ENCODE measurements around the gene NOXO1. TPM values are rescaled to one million over a fixed set of nuclear protein-coding genes. Genes with fewer than 3 reads are reported as not detected.

Gene NOXO1
- total and polyA plus RNA-seq, 2 donors (not counting 3 experiments of a cell fraction or from before 2014, with no cell fraction given), result 0.37 to 0.60 TPM

- Histone ChIP-seq H3K9me3 (replicated peaks; ENCODE audit: control insufficient read depth, insufficient read depth, low read length) (no peaks in the 10 kb centered on the region), H3K36me3 (ENCODE audit: control insufficient read depth in 2 of 2, extremely low read depth in 1 of 2, insufficient read depth in 2 of 2, low read length in 2 of 2) (peaks cover 0 to 50% of the 10 kb centered on the region in 2 experiments), H2AFZ (ENCODE audit: low read depth, low read length) (no peak overlapping the region), H3K9ac (replicated peaks; ENCODE audit: extremely low read depth, insufficient read depth, low read length) (no peak overlapping the region), H3K4me3 (replicated peaks in 1 of 3; ENCODE audit: insufficient read depth in 1 of 3, low read depth in 1 of 3, low read length in 3 of 3) (no peak overlapping the region), H3K27me3 (ENCODE audit: control insufficient read depth in 2 of 2, insufficient read depth in 2 of 2, low read length in 2 of 2) (no peaks in the 10 kb centered on the region), H3K9me1 (replicated peaks; ENCODE audit: control insufficient read depth, extremely low read depth, insufficient read depth, low read length) (no peaks in the 10 kb centered on the region), H3K79me2 (ENCODE audit: control insufficient read depth, insufficient read depth, low read length) (peaks cover 41% of the 10 kb centered on the region), H3K27ac (ENCODE audit: insufficient read depth, low read depth, low read length) (no peak overlapping the region), H3K4me1 (ENCODE audit: control insufficient read depth, extremely low read depth, insufficient read depth, low read length) (peaks cover 22% of the 10 kb centered on the region), H3K4me2 (ENCODE audit: insufficient read depth, low read length) (no peak overlapping the region), H4K20me1 (replicated peaks; ENCODE audit: control insufficient read depth, extremely low read depth, insufficient read depth, low read length) (no peaks in the 10 kb centered on the region)
- dilution Hi-C loops (cut with MboI; ENCODE audit: extremely low pct_ligation_motif_present, low sequenced_read_pairs), result no loop called here
- ChIA-PET CTCF (interaction anchor here (0.6 to 3.1 kb wide), 3 partner anchors 9 to 139 kb away, joined by 5 to 23 read pairs (median 12); no protein-coding TSS in a partner anchor), POLR2A (no interaction called here)
- no TSS peak for BruUV-seq (replicated peaks)
- TF ChIP-seq EZH2 (IDR thresholded peaks at IDR 0.05; ENCODE audit: borderline replicate concordance, low read depth, low read length, severe bottlenecking), result no peak
- DNase-seq (ENCODE audit: low read depth, low spot score), result no peak
- no peak for FAIRE-seq
- intact Hi-C loops (cut with micrococcal nuclease), result no loop called here
Observed at GRCh38 chr16:2001456-2002355, 20.4 kb upstream of the NOXO1 start.

DNA sequence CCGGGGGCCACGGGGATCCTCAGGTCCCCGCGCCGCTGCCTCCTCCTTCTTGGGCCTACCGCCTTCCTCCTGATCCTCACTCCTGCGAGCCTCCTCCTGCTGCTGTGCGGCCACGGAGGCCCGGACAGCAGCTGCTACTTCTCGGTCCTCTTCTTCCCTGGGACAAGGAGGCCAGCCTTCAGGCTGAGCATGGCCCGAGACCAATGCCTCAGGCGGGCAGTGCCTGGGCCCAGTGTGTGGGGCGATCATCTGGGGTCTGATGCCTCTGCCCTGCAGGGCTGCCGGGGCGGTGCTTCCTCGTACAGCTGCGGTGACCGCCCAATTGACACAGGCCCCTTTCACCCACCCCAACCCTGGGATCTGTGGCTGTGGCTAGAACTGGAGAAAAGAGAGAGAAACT is 19.8 kb upstream of the NOXO1 start:
- Histone ChIP-seq H3K27me3 (ENCODE audit: control insufficient read depth in 2 of 2, insufficient read depth in 2 of 2, low read length in 2 of 2) (no peaks in the 10 kb centered on the region), H3K27ac (ENCODE audit: insufficient read depth, low read depth, low read length) (no peak overlapping the region), H3K9ac (replicated peaks; ENCODE audit: extremely low read depth, insufficient read depth, low read length) (no peak overlapping the region), H3K36me3 (ENCODE audit: control insufficient read depth in 2 of 2, extremely low read depth in 1 of 2, insufficient read depth in 2 of 2, low read length in 2 of 2) (peaks cover 0 to 53% of the 10 kb centered on the region in 2 experiments), H3K9me1 (replicated peaks; ENCODE audit: control insufficient read depth, extremely low read depth, insufficient read depth, low read length) (no peaks in the 10 kb centered on the region), H3K79me2 (ENCODE audit: control insufficient read depth, insufficient read depth, low read length) (peaks cover 34% of the 10 kb centered on the region), H3K4me2 (ENCODE audit: insufficient read depth, low read length) (no peak overlapping the region), H3K9me3 (replicated peaks; ENCODE audit: control insufficient read depth, insufficient read depth, low read length) (no peaks in the 10 kb centered on the region), H3K4me3 (replicated peaks in 1 of 3; ENCODE audit: insufficient read depth in 1 of 3, low read depth in 1 of 3, low read length in 3 of 3) (no peak overlapping the region), H4K20me1 (replicated peaks; ENCODE audit: control insufficient read depth, extremely low read depth, insufficient read depth, low read length) (no peaks in the 10 kb centered on the region), H3K4me1 (ENCODE audit: control insufficient read depth, extremely low read depth, insufficient read depth, low read length) (peaks cover 18% of the 10 kb centered on the region), H2AFZ (ENCODE audit: low read depth, low read length) (no peak overlapping the region)
- no TSS peak for BruUV-seq (replicated peaks)
- dilution Hi-C loops (cut with MboI; ENCODE audit: extremely low pct_ligation_motif_present, low sequenced_read_pairs) (no loop called here), intact Hi-C loops (cut with micrococcal nuclease) (no loop called here)
- CTCF ChIA-PET, result interaction anchor here (1.9 kb wide), 1 partner anchor 140 kb away, joined by 12 read pairs; no protein-coding TSS in a partner anchor
- POLR2A ChIA-PET, result no interaction called here
- no peak for TF ChIP-seq MYC (IDR thresholded peaks at IDR 0.05; ENCODE audit: low read depth, low read length)
- no peak for FAIRE-seq
- no peak for DNase-seq (ENCODE audit: low read depth, low spot score)

Measured in endothelial cell of umbilical vein (primary cell).